Activated gamma-delta T cell treated with Interleukin-2 at 50 U/mL for 16 hours (primary cell): ENCODE results near the gene PLEKHG3.
A peak's percentile ranks its signal among the peaks of the same experiment; 100 is the strongest.

ENCODE experiments used
- DNase-seq: peaks from one replicate; pipeline ENCODE4 v3.0.0-alpha.2; 2020

The PLEKHG3 gene

DNA sequence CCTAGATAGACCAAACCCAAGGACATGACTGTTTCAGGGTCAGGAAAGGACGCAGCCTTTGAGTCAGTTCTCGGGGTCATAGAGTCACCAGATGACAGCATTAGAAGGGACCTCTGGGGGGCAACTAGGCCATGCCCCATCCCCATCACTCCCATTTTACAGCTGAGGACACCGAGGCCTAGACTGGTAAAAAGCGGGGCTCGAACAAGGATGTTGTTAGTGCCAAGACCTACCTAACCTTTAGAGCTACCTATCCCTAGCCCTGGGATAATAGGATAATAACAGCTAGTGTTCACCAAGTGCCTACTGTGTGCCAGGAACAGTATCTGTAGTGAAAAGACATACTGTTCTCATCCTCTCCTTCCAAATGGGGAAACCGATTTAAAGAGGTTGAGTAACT, 48.7 kb downstream of the PLEKHG3 start:
- DNase-seq: no peak

DNA sequence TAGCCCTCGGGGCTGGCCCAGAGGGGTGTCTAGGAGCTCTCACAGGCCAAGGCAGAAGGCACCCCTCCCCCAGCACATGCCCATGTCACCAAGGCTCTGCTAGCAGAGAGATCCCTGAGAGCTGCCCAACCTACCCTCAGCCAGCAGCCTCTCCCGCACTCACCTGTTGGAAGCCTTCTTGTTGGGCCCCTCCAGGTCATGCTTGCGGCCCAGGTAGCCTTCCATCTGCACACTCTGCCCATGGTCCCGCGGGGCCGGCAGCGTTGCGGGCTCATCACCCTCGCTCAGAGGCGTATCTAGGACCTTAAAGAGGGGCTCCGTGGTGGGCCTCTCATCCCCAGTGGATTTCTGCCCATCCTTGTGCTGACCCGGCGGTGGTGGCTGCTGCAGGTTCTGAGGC, 49.1 kb downstream of the PLEKHG3 start:
- DNase-seq: no peak

DNA sequence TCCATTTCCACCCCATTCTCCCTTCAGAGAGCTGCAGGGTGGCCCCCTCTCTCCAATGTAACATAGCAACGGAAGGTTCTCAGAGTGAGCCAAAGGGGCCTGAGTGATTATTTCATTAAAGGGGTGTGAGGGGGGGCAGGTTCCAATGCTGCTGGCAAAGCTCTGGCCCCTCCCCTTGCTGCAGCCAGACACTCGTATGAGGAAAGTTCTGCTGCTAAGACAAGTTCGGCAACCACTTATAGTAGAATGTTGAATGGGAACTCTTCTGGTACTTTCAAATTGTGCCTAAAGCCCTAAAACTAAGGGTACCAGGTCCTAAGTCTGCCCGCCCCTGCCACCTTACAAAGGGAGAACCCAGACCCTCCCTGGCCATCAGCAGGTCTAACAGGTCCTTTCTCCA, 49.8 kb downstream of the PLEKHG3 start:
- no peak for DNase-seq

DNA sequence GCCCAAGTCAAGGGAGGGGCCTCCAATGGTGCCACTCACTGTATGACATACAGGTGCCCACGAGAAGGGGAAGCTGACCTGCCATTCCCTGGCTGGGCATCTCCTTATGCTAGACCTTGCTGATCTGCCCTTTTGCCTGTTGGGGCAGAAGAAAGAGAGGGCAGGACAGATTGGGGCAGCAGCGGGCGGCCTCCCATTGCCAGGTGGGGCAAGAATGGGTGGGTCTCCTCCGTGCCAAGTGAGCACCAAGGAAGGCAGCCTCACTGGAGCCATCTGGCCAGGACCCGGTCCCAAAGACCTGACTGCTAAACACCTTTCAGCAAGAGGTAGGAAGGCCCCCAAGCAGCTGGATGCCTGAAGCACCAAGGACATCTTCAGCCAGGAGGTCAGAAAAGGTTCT, 50.5 kb downstream of the PLEKHG3 start:
- DNase-seq: no peak

DNA sequence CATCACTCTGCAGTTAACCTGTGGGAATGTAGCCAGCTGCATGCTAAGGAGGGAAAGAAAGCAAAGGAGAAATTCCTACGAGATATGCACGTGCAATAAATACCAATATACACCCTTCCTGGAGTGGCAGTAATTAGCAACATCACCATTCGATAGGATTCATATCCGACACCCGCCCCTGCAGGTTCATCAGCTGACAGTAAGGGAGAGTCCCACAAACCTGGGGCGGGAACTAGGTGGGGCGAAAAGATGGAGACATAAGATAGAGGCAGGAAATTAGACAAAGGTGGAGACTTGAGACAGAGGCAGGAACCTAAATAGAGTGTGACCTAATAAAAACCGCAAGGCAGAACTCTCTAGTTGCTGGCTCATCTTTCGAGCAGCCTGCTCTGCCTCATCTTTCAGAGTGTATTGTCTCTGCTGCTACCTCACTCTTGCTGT, 51.6 kb downstream of the PLEKHG3 start:
- DNase-seq: peak; percentile 59

DNA sequence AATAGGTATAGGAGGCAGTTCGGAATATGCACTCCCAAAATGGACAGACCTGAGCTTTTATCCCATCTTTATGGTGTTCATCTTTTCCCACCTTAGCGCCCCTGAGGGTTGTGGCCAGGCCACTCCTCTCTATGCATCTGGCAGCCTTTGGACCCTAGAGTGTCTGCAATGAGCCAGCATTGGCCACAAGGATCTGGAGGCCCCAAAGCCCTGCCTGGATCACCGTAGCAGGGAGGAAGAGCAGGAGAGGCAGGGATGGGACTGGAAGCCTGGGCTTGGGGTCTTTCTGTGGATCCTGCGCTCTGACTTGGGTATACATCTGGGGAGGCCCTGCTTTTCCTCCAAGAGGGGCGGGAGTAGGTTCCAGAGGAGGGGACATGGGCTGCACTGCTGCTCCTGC, 52.5 kb downstream of the PLEKHG3 start:
- no peak for DNase-seq

DNA sequence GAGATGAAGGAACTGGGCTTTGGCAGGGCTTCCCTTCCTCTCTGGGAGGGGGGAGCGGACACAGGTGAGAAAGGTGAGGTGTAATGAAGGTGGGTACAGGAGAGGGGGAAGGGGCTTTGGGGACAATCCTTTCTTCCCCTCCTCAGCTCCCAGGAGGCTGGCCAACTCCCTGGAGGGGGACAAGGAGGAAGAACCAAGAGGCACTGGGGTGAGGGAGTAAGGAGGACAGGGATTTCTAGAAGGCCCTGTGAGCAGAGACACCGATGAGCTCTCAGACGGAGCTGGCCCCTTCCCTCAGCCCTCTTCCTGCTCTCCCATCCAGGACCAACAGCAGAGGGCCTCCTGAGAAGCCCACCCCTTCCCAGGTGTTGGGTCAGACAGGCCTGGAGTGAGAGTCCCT, 53.4 kb downstream of the PLEKHG3 start:
- DNase-seq: no peak

DNA sequence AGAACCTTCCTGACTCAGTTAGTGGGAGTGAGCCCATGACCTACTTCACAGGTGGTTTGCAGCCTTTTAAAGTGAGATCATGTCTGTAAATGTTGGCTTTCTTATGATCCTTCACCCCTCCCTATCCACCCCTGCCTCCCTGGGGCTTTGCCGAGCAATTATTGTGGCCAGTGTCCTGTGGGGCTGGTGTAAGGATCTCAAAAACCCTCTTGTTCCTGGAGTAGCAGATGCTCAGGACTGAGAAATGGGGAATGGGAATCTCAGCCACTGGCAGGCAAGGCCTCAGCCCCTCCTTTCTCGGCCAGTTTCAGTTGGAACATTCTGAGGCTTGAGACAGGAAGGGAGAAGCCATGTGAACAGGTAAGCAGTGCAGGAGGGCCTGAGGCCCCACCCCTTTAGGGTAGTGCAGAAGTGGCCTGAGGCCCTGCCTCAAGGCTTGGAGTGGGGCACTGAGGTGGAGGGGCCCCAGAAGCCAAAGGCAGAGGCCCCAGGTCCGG, 53.8 kb downstream of the PLEKHG3 start:
- peak; percentile 19 for DNase-seq

DNA sequence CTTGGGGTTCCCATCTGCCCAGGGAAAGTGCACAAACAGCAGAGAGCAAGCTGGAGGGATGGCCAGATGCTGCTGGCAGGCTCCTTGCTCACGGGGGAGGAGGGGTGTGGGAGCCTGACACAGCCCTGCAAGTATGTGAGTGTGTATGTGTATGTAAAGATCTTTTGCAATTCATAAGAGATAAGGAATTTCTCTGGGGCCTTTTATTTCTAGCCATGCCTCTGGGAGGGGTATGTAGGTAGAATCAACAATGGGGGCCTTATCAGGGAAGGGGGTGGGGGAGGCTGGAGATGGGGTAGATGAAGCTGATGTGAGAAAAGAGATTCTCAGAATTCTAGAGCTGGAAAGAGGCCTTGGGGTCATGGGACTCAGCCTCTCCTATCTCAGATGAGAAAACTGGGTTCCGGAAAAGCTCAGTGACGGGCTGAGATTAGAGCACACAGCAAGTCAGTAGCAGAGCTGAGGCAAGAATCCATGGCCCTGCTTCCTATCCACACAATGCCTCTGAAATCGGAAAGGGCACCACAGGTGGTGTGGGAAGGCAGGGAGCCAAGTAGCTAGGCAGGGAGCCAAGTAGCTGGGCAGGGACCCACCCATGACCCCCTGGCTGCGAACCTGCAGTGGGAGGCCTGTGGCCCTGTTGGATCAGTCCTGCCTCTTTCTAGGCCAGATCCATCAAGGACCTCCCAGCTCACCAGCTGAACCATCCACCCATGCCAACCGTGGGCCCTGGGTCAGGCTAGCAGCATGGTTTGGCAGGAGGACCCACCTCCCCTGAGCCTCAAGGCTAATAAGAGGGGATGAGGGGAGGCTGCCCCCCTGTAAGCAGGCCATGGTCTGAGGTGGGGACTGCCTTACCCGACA, 54.7 kb downstream of the PLEKHG3 start:
- no peak for DNase-seq

DNA sequence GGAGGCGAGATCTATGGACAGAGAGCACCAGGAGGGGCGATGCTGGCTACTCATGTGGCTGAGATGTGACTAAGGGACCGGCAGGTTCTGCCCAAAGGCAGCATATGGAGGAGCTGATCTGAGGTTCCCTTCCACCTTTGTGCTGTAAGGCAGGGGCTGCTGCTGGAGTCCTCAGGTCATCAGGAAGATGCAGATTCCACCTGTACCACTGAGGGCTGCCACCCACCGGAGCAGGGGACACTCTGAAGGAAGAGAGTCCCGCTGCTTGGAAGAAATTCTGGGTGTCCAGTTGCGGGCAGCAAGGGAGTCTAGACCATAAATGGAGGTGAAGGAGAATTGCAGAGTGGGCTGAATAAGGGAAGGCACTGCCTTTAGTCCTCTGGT, 55.3 kb downstream of the PLEKHG3 start:
- DNase-seq: no peak

DNA sequence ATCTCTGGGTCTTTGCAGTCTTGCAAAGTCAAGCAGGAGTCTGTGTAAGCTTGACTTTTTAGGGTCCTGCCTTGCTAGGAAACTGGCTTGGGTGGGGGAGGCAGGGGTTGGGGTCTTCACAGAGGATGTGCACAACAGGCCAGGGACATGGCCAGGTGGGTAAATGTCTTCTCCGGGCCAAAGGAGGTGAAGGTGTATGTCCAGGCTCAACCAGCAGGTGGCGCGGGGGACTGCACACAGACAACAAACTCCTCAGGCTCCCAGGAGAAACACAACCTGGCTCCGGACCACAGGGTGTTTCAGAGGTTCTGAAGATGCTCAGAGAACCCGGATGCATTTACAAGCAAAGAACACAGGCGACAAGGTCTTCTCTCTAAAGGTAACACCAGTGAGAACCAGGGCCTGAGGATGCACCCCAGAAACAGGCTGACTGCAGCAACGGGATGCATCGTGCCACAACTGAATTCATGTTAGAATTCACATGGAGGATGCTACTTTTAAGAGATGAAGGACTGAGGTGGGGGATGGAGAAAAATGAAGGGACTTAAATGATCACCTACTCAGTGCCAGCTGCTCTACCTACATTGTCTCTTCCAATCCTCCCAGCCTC, 56.0 kb downstream of the PLEKHG3 start:
- DNase-seq: peak; percentile 50

DNA sequence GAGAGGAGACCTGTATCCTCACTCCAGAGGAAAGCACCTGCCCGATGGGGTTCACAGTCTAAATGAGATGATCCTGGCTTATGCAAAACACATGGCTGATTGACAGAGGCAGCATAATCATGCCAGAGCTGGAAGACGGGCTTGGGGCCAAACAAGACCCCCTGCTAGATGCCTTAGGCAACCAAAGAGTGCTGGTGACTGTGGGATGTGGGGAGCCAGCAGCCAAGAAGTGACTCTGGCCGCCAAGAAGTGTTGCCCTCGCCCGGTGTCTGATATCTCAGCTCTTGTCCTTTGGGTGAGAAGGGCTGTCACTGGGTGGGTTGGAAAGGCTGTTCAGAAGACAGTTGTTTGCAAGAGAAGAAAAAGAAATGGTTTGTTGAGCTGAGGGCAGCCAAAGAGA, 56.7 kb downstream of the PLEKHG3 start:
- no peak for DNase-seq

DNA sequence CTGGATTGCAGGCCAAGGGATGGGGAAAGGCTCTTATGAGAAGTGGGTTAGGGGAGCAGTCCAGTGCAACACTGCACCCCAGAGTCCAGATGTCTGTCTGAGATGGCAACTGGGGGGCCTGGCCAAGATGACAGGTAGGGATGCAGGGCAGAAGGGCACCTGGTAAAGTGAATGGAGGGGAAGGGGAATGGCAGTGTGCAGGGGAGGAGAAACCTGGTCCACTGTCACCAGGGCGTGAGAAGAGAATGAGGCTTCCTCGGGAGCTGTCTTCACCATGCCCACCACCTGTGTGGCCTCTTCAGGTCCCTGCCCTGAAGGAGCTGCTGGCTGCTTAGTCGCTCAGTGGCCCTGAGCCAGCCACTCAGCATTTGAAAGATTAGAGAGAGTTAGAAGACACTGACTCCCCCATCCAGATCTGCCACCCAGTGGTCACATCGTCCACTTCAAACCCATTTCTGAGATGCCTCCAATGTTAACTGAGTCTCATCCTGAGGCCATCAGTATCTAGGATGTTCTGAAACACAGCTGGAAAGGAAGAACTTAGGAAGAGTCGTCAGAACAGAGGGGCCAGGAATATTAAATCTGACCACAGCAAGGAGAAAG, 57.3 kb downstream of the PLEKHG3 start:
- no peak for DNase-seq

DNA sequence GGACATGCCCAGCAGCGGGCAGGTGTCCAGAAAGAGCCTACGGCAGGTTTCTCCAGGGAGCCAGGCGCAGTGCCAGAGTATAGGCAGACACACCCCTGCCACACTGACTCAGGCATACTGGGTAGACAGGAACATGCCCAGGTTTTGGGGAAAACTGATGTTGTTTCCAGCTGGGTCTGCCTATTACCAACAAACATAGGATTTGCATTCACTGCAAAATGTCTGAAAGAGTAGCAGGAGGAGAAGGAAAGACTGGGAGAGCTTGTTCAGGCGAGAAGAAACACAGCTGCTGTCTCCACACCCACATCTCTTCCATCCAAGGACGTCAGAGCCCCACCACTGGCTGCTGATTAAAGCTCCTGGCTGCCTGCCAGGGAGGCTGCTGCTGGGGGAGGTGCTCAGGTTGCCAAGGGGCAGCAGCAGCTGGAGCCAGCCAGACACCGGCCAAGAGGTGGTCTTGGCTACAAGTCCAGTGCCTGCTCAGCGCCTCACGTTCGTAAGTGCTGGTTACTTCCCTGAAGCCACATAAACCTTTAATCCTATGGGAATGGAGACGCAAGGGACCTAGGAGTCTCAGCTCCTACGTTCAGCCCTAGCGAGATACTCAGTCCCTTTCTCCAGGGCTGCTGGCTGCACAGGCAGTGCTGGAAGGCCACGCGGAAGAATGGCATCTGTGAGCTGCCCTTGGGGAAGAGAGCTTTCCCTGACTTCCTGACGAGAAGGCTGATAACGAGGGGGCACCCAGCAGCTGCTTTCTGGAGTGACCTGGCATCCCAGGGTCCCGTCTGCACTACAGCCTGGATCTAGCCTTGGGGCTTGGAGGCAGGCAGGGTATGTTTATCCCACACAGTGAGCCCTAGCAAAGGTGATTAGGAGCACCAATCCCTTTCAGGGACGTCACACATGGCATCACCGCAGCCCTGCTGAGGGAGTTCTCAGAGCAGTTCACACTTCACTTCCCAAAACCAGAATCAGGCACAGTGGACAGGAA, 58.1 kb downstream of the PLEKHG3 start:
- peak; percentile 36 for DNase-seq

DNA sequence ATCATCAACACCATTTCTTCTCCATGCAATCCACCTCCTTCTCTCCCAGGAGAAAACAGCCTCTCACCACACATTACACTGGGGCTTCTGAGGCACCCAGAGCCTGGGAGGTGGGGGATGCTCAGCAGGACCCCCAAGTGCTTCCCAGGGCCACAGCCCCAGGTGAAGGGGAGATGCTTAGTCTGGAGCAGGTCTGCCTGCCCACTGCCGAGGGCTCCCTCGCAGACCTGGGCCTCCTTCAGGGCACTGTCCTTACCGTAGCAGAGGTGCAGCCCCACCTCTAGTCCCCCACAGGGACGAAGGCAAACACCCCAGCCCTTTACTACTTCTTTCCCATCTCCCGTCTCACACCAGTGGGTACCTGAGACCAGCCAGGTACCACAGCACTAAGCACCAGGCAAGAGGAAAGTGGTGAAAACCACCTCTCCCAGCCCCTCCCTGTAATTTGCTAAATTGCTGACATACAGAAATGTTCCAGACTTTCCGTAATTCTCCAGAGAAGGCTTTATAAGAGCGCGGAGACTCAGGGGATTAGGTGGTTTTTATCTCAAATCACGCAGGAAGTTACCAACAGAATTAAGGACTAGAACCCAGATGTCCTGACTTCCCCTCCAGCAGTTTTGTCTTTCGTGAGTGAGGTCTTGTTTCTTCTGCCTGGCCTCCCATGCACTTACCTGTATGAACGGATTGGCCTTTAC, 59.0 kb downstream of the PLEKHG3 start:
- no peak for DNase-seq

DNA sequence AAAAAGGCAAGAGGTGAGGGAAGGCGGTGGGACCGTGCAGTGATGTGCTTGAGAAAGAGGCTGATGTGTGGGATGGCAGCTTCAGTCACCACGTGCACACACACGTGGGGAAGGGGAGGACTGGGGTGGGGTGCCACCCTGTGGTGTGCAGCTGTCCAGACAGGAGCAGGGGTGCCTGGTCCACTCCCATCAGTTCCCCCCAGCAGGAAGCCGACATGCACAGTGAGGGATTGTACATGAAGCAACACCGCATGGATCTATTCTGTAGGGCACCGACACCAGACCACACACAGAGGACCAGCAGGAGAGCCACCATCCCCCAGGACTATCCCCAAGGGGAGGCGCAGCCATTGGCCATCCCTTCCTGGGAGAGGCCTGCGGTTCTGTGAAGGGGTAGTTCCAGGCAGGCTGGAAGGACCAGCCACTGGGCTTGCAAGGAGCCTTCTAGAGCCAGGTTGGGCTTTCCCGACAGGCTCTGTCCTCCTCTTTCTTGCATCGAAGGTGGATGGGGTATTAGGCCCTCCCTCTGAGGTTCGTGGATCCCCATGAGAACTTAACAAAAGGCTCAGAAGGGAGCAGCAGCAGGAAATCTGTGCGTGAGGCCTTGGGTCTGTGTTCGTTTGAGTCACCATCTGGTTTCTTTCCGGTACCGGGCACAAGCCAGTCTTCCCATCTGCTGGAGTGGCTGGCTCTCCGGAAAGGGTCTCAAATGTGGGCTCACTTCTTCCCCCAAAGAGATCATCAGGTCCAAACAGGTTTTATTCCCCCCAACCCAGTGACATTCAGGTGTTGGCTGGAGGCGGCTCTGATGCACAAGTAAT, 59.8 kb downstream of the PLEKHG3 start:
- no peak for DNase-seq

DNA sequence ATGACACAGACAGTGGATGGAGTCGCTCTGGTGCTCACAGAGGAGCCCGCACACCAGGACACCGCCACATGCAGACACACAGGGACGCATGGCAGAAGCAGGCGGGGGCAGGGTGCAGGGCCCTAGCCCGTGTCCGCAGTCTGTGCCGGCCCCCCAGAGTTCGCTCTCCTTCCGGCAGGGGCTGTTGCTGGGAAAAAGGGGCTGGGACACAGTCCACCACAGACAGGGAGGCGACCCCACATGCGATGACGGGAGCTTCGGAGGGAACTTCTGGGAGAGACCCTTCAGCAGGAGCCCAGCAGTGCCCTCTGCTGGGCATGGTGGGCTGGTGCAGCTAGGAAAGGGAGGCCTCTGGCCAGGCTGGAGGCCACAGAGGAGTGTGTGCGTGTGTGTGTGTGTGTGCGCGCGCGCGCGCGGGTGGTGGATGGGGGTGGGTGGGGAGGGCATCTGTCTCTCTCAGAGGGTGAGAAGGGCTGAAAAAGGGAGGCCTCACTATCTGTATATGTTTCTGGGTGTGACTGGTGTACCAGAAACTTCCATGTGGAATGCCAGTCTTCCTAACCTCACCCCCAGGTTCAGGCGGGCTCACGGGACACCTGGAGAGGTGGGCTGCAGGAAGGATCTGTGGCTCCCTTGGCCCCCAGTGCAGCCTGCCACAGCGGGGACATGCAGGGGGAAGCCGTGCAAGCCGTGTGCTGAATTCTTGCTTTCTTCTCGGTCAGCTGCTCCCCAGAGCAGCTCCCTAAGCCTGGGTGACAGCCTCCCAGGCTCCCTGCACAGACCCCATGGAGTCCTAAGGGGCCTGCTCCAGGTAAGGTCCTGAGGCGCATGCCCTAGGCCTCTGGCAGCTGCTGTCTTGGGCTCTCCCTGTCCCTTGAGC, 60.7 kb downstream of the PLEKHG3 start:
- DNase-seq: peak; percentile 59

DNA sequence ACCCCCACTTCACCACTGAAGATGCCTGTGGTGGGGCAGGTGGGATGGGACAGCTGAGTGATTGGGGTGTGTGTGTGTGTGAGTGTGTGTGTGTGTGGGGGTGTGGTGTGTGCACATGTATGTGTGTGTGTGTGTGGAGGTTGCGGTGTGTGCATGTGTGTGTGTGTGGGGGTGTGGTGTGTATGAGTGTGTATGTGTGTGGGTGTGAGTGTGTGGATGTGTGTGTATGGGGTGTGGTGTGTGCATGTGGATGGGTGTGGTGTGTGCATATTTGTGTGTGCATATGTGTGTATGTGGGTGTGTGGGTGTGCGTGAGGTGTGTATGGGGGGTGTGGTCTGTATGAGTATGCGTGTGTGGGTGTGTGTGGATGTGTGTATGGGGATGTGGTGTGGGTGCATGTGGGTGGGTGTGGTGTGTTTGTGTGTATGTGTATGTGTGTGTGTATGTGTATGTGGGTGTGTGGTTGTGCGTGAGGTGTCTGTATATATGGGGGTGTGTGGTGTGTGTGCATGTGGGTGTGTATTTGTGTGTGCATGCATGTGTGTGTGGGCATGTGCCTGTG, 61.6 kb downstream of the PLEKHG3 start:
- no peak for DNase-seq

DNA sequence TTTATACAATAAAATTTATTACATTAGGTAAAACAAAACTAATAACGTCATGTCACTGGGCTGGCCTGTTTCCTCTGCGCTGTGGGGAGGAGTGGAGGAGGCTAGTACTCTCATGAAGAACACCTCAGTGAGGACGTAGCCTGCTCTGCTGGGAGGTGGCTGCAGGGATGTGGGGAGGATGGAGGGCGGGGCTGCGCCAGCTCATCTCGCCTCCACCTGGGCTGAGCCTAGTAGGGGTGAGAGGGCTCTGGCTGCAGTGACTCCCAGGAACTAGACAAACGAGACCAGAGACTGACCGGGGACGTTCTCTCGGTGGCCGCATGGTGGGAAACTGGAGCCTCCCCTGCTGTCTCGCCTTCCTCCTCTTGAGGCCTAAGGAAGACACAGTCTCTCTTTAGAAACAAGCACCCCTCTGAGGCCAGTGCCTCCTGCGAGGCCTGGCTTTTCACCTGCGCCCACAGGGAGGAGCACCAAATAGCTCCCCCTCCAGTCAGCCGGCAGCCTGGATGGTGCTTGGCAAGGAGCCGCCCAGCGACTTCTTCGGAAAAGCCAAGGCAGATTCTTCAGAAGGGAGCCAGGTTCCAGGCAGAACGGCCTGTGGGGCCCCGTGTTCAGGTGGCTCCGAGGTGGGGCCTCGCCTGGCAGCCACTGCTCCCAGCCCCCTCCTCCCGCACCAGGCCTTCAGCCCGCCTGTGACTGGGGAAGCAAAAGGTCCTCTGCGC, 62.4 kb downstream of the PLEKHG3 start:
- no peak for DNase-seq
